Lung (tissue), 12 donors: ENCODE results near the gene CACUL1. TPM values are rescaled to one million over a fixed set of nuclear protein-coding genes. Genes with fewer than 3 reads are reported as not detected.

ENCODE experiments used
- ATAC-seq: fragments of 200-7000 bp; cut with Tn5 transposase; one replicate; pipeline ENCODE4 v1.9.1; 2020; ENCODE audit warnings: moderate number of reproducible peaks; ENCODE audit not compliant: insufficient read depth, low FRiP score
- DNase-seq, 3 donors: peaks; one replicate each; pipeline ENCODE4 v3.0.0-alpha.2; 2013 to 2017
- H3K27ac ChIP-seq, 2 donors: one replicate each; pipeline ENCODE4 v1.5.1; 2013; ENCODE audit warnings: mild to moderate bottlenecking in 2 of 2, moderate library complexity in 2 of 2, control low read depth in 1 of 2, inconsistent platforms in 1 of 2, low read depth in 1 of 2, low read length in 1 of 2
- H3K27me3 ChIP-seq, 3 donors: one replicate each; pipeline ENCODE4 v1.5.1; 2013; ENCODE audit warnings: low read length in 2 of 3; ENCODE audit not compliant: control insufficient read depth in 3 of 3, insufficient read depth in 3 of 3
- H3K36me3 ChIP-seq, 4 donors: one replicate each; pipeline ENCODE4 v1.5.1; 2013; ENCODE audit warnings: low read length in 4 of 4, mild to moderate bottlenecking in 1 of 4, moderate library complexity in 1 of 4; ENCODE audit not compliant: control insufficient read depth in 4 of 4, insufficient read depth in 4 of 4
- H3K4me1 ChIP-seq, 5 donors: one replicate each; pipeline ENCODE4 v1.5.1; 2013; ENCODE audit warnings: low read length in 5 of 5, mild to moderate bottlenecking in 2 of 5, moderate library complexity in 1 of 5; ENCODE audit not compliant: control insufficient read depth in 5 of 5, insufficient read depth in 5 of 5
- H3K4me3 ChIP-seq: one replicate; pipeline ENCODE4 v1.5.1; 2013; ENCODE audit warnings: mild to moderate bottlenecking, control low read depth, moderate library complexity
- H3K9ac ChIP-seq, 2 donors: one replicate each; pipeline ENCODE4 v1.5.1; 2013; ENCODE audit warnings: low read length in 2 of 2, control low read depth in 1 of 2; ENCODE audit not compliant: insufficient read depth in 1 of 2
- H3K9me3 ChIP-seq, 4 donors: one replicate each; pipeline ENCODE4 v1.5.1; 2013; ENCODE audit warnings: low read length in 3 of 4, mild to moderate bottlenecking in 1 of 4, moderate library complexity in 1 of 4; ENCODE audit not compliant: control insufficient read depth in 4 of 4, insufficient read depth in 3 of 4
- WGBS, 2 donors: extraction: QIAGEN DNeasy Blood & Tissue Kit; methylation state at CpG; one replicate each; pipeline ENCODE4 v1.1.7; 2013; 5-methylcytosine and 5-hydroxymethylcytosine counted together
- polyA plus RNA-seq, 2 donors: library from polyadenylated mRNA; stranded (reverse); fragments of 200-250 nt; gene quantifications; one replicate each; pipeline ENCODE4 v1.2.1, GENCODE V29; 2013
- total RNA-seq, 2 donors: library from RNA; depleted of rRNA in 1 of 2; stranded (reverse); fragments of >200 nt in 1 of 2; gene quantifications; one replicate each; pipeline ENCODE4 v1.2.1, GENCODE V29; 2014 to 2021
- TF ChIP-seq, protein P1 (sequence below): IDR thresholded peaks from 2 replicates; pipeline ENCODE4 v1.5.1; 2012; ENCODE audit warnings: mild to moderate bottlenecking; ENCODE audit errors: control extremely low read depth, extremely low read depth
- donor health status: control.
- donor health status: control.
- donor health status: Bipolar disorder and iron deficiency.
- donor health status: healthy.
- donor health status: DM: yes; HTN: yes; CAD: no.

CACUL1 gene
- total and polyA plus RNA-seq, 4 donors, result 7.9 to 66.3 (median 23.0) TPM

DNA sequence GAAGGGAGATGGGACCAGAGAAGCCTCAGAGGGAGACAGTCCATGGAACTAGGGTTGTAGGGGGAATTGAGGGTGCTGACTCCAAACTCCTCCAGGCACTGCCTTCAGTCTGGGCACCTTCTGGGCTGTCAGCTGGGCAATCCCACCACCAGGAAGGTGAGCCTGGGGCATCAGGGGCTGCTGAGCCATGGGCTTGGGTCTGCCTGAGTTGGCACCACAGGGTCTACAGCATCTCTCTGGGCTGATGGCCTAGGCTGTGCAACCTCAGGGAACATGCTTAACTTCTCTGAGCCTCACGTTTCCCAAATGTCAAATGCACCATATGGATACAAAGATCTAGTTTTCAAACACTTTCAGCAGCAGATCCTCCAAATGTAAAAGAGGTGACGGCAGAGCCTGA, 112.5 kb downstream of the CACUL1 start:
- no peak for ATAC-seq
- H3K36me3 ChIP-seq, result no peaks in the 10 kb centered on the region
- H3K27ac ChIP-seq, result no peak overlapping the region
- 75 to 78% methylated on average over 2 of the region's 2 CpGs for WGBS, 2 donors
- no peaks in the 10 kb centered on the region for H3K27me3 ChIP-seq
- no peak for DNase-seq
- H3K9me3 ChIP-seq, result peaks cover 0 to 7% (median 0%) of the 10 kb centered on the region in 4 donors
- no peaks in the 10 kb centered on the region for H3K4me1 ChIP-seq
- H3K9ac ChIP-seq, result no peak overlapping the region
- H3K4me3 ChIP-seq, result no peak overlapping the region
- TF ChIP-seq, protein P1, sequence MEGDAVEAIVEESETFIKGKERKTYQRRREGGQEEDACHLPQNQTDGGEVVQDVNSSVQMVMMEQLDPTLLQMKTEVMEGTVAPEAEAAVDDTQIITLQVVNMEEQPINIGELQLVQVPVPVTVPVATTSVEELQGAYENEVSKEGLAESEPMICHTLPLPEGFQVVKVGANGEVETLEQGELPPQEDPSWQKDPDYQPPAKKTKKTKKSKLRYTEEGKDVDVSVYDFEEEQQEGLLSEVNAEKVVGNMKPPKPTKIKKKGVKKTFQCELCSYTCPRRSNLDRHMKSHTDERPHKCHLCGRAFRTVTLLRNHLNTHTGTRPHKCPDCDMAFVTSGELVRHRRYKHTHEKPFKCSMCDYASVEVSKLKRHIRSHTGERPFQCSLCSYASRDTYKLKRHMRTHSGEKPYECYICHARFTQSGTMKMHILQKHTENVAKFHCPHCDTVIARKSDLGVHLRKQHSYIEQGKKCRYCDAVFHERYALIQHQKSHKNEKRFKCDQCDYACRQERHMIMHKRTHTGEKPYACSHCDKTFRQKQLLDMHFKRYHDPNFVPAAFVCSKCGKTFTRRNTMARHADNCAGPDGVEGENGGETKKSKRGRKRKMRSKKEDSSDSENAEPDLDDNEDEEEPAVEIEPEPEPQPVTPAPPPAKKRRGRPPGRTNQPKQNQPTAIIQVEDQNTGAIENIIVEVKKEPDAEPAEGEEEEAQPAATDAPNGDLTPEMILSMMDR, result no peak

- no peaks in the 10 kb centered on the region for H3K4me1 ChIP-seq
- no peaks in the 10 kb centered on the region for H3K36me3 ChIP-seq
- ATAC-seq (no peak), DNase-seq (no peak)
- no peak overlapping the region for H3K9ac ChIP-seq
- H3K27ac ChIP-seq, result no peak overlapping the region
- TF ChIP-seq, protein P1, result no peak
- WGBS, 2 donors, result 79 to 86% methylated on average over 9 of the region's 9 CpGs
- no peak overlapping the region for H3K4me3 ChIP-seq
- H3K27me3 ChIP-seq, result peaks cover 0 to 3% (median 0%) of the 10 kb centered on the region in 3 donors
- peaks cover 0 to 7% (median 0%) of the 10 kb centered on the region in 4 donors for H3K9me3 ChIP-seq
These were observed 116.1 kb downstream of the CACUL1 start for GRCh38 chr10:118638680-118639079.

DNA sequence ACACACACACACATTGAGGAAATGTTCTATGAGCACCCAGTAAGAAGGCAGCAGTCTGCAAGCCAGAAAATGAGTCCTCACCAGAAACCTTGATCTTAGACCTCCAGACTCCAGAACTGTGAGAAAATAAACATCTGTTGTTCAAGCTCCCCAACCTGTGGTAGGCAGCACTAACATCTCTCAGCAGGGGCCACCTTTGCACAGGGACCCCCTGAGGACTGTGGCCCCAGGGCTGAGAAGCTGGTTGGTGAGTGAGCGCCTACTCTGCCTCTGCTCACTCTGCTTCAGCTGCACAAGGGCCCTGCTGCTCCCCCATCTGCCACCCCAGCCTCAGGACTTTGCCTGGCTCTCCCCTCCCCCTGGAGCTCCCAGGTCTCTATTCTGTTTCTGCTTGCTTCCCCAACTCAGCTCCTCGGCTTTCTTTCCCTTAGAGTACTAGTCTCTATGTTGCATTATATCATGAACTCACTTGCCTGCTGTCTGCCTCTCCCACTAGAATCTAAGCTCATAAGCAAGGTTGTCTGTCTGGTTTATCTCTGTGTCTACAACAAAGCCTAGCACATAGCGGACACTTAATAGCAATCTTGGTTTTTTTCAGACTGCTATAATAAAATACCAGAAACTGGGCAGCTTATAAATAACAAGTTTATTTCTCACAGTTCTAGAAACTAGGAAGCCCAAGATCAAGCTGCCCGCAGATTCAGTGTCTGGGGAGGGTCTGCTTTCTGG, 118.9 kb downstream of the CACUL1 start:
- H3K9me3 ChIP-seq, result peaks cover 0 to 6% (median 0%) of the 10 kb centered on the region in 4 donors
- 76 to 86% methylated on average over 4 of the region's 4 CpGs for WGBS, 2 donors

More for the DNA sequence above, 118.9 kb downstream of the CACUL1 start:
- Histone ChIP-seq H3K4me1 (no peaks in the 10 kb centered on the region), H3K27ac (no peak overlapping the region), H3K9ac (no peak overlapping the region), H3K27me3 (peaks cover 0 to 3% (median 0%) of the 10 kb centered on the region in 3 donors), H3K36me3 (no peaks in the 10 kb centered on the region), H3K4me3 (no peak overlapping the region)
- ATAC-seq, result no peak
- no peak for DNase-seq
- TF ChIP-seq, protein P1, result no peak
